K562 (cell line): ENCODE results near the gene SH3BGRL3. TPM values are rescaled to one million over a fixed set of nuclear protein-coding genes. Genes with fewer than 3 reads are reported as not detected.
A peak's percentile ranks its signal among the peaks of the same experiment; 100 is the strongest.

Source experiments
- CBX5 ChIP-seq: IDR thresholded peaks from 2 replicates; pipeline ENCODE4 v1.6.1; 2014; ENCODE audit warnings: low read depth, borderline replicate concordance
- DMBX1 ChIP-seq: fragments of 250-450 bp; sonication (Bioruptor Pico); IDR thresholded peaks from 2 replicates; pipeline ENCODE4 v1.8.0; 2022; ENCODE audit warnings: inconsistent platforms, mild to moderate bottlenecking, moderate library complexity, borderline replicate concordance
- DPF2 ChIP-seq: fragments of 450-650 bp; IDR thresholded peaks from 2 replicates; pipeline ENCODE4 v1.6.1; 2016
- ELF2 ChIP-seq: fragments of 250-450 bp; sonication (Bioruptor Pico); IDR thresholded peaks from 2 replicates; pipeline ENCODE4 v1.5.0; 2021; ENCODE audit warnings: mild to moderate bottlenecking
- FOXA3 ChIP-seq, 2 experiments: fragments of 450-650 bp in 1 of 2; sonication (generic) in 1 of 2; formaldehyde crosslinking; IDR thresholded peaks in 1 of 2; conservative IDR thresholded peaks in 1 of 2; 2 replicates each; pipeline versions ENCODE4 v1.4.0 to v1.8.0; 2020 to 2022; ENCODE audit warnings: mild to moderate bottlenecking in 2 of 2, missing genetic modification reagents in 1 of 2
- GTF2F1 ChIP-seq: IDR thresholded peaks from 2 replicates; pipeline ENCODE4 v1.6.1; 2011; ENCODE audit warnings: low read depth, low read length, improper control_type of control experiment
- HNRNPLL ChIP-seq: fragments of 200-400 bp; formaldehyde crosslinking; IDR thresholded peaks from 2 replicates; pipeline ENCODE4 v1.6.1; 2017; ENCODE audit warnings: low read length, low read depth, mild to moderate bottlenecking; ENCODE audit not compliant: poor library complexity, severe bottlenecking
- KLF1 ChIP-seq: fragments of 450-650 bp; IDR thresholded peaks from 2 replicates; pipeline ENCODE4 v1.6.1; 2016; ENCODE audit warnings: missing genetic modification characterization, missing compliant biosample characterization
- PURB ChIP-seq: sonication (generic); formaldehyde crosslinking; IDR thresholded peaks from 2 replicates; pipeline ENCODE4 v1.9.0; 2021; ENCODE audit warnings: low read depth, mild to moderate bottlenecking, missing genetic modification reagents
- ZNF551 ChIP-seq: fragments of 250-450 bp; sonication (Bioruptor Pico); IDR thresholded peaks from 2 replicates; pipeline ENCODE4 v1.5.0; 2021; ENCODE audit warnings: mild to moderate bottlenecking, moderate library complexity
- polyA plus RNA-seq, 8 experiments: library from polyadenylated mRNA; depleted of rRNA in 4 of 8; stranded (reverse) in 5 of 8; unstranded in 3 of 8; fragments of >200 nt; fragmentation: Nextera tagmentation in 2 of 8; fragmentation: Illumina TruSeq in 1 of 8; extraction: Ambion mirVana in 2 of 8; extraction: Trizol in 1 of 8; gene quantifications; 2 replicates each; pipeline versions ENCODE4 v1.2.1 to v1.2.3, GENCODE V29; 2011 to 2014; ENCODE audit warnings: inconsistent platforms in 1 of 8, missing spikeins in 1 of 8
- total RNA-seq, 7 experiments: library from RNA; depleted of rRNA in 6 of 7; stranded (reverse); fragments of >200 nt in 6 of 7; fragmentation: Illumina TruSeq in 2 of 7; extraction: Trizol in 2 of 7; gene quantifications; 2 replicates each; pipeline versions ENCODE4 v1.2.1 to v1.2.3, GENCODE V29; 2011 to 2021; ENCODE audit warnings: low replicate concordance in 1 of 7
- TF ChIP-seq, protein P1 (sequence below): IDR thresholded peaks from 3 replicates; pipeline ENCODE4 v1.6.1; 2011; ENCODE audit warnings: borderline replicate concordance, mild to moderate bottlenecking; ENCODE audit not compliant: insufficient read length, insufficient read depth
- TF ChIP-seq, protein P2 (sequence below), 2 experiments: fragments of 450-650 bp in 1 of 2; sonication (generic) in 1 of 2; formaldehyde crosslinking; conservative IDR thresholded peaks; 2 replicates each; pipeline versions ENCODE4 v1.4.0 to v1.8.1; 2020 to 2022; ENCODE audit warnings: mild to moderate bottlenecking in 1 of 2, missing genetic modification reagents in 1 of 2
- TF ChIP-seq, protein P3 (sequence below): sonication (generic); formaldehyde crosslinking; IDR thresholded peaks from 2 replicates; pipeline ENCODE4 v1.8.0; 2022; ENCODE audit warnings: missing genetic modification reagents, mild to moderate bottlenecking, moderate library complexity, borderline replicate concordance
- TF ChIP-seq, protein P4 (sequence below): sonication (generic); formaldehyde crosslinking; IDR thresholded peaks from 2 replicates; pipeline ENCODE4 v1.8.0; 2022; ENCODE audit warnings: mild to moderate bottlenecking, missing genetic modification reagents, borderline replicate concordance
- TF ChIP-seq, protein P5 (sequence below): fragments of 250-450 bp; sonication (Bioruptor Pico); IDR thresholded peaks from 2 replicates; pipeline ENCODE4 v1.4.0; 2020; ENCODE audit warnings: mild to moderate bottlenecking, moderate library complexity, borderline replicate concordance
- TF ChIP-seq, protein P6 (sequence below): fragments of 450-650 bp; formaldehyde crosslinking; IDR thresholded peaks from 2 replicates; pipeline ENCODE4 v1.4.0; 2020; ENCODE audit warnings: mild to moderate bottlenecking, moderate library complexity

SH3BGRL3 gene
- total and polyA plus RNA-seq, 9 of the 15 experiments (the other 6 are each of a cell fraction or from before 2014, with no cell fraction given), result 30.3 to 140 (median 54.2) TPM

DNA sequence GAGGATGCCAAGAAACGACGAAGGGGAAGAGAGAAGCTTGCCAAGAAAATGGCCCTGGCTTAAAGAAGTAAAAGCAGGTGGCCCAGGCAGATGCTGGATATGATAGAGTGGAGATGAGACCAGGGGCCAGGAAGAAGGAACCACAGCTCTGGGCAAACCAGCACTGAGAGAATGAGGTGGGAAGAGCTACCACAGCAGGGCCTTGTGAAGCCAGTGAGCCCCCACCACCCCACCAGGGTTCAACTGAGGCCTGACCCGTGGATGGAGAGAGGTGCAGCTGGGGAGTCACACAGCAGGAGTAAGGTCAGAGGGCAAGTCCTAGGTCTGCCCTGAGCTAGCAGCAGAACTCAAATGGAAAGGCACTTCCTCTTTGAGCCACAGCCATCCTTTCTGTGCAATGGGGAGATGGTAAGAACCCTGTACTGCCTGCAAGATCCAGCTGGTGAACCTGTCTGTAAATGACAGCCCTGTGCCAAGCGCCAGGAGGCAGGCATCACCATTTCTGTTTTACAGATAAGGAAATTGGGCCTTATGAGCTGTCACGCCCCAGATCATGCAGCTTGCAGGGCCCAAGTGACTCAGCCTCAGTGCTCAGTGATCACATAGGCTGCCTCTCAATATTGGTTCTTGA is 8.5 kb downstream of the SH3BGRL3 start (continued):
- TF ChIP-seq, protein P1, sequence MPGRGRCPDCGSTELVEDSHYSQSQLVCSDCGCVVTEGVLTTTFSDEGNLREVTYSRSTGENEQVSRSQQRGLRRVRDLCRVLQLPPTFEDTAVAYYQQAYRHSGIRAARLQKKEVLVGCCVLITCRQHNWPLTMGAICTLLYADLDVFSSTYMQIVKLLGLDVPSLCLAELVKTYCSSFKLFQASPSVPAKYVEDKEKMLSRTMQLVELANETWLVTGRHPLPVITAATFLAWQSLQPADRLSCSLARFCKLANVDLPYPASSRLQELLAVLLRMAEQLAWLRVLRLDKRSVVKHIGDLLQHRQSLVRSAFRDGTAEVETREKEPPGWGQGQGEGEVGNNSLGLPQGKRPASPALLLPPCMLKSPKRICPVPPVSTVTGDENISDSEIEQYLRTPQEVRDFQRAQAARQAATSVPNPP, result no peak
- TF ChIP-seq GTF2F1, result no peak
- no peak for TF ChIP-seq ZNF551 (CRISPR knock-in tag)
- peak; percentile 60; the same call in 1 of the 2 replicates for TF ChIP-seq DPF2
- 0 out of 2 replicates have a peak, but pooled peaks have one; percentile 21 for TF ChIP-seq KLF1 (tag)
- TF ChIP-seq, protein P2, sequence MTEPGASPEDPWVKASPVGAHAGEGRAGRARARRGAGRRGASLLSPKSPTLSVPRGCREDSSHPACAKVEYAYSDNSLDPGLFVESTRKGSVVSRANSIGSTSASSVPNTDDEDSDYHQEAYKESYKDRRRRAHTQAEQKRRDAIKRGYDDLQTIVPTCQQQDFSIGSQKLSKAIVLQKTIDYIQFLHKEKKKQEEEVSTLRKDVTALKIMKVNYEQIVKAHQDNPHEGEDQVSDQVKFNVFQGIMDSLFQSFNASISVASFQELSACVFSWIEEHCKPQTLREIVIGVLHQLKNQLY (CRISPR knock-in tag; conservative IDR thresholded peaks at IDR 0.05), result 0 out of 4 replicates have a peak, but pooled peaks of 1 of the 2 experiments have one; percentile 12
- no peak for TF ChIP-seq HNRNPLL
- TF ChIP-seq, protein P3, sequence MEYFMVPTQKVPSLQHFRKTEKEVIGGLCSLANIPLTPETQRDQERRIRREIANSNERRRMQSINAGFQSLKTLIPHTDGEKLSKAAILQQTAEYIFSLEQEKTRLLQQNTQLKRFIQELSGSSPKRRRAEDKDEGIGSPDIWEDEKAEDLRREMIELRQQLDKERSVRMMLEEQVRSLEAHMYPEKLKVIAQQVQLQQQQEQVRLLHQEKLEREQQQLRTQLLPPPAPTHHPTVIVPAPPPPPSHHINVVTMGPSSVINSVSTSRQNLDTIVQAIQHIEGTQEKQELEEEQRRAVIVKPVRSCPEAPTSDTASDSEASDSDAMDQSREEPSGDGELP, result peak; percentile 71
- no peak for TF ChIP-seq ELF2
- TF ChIP-seq, protein P4, sequence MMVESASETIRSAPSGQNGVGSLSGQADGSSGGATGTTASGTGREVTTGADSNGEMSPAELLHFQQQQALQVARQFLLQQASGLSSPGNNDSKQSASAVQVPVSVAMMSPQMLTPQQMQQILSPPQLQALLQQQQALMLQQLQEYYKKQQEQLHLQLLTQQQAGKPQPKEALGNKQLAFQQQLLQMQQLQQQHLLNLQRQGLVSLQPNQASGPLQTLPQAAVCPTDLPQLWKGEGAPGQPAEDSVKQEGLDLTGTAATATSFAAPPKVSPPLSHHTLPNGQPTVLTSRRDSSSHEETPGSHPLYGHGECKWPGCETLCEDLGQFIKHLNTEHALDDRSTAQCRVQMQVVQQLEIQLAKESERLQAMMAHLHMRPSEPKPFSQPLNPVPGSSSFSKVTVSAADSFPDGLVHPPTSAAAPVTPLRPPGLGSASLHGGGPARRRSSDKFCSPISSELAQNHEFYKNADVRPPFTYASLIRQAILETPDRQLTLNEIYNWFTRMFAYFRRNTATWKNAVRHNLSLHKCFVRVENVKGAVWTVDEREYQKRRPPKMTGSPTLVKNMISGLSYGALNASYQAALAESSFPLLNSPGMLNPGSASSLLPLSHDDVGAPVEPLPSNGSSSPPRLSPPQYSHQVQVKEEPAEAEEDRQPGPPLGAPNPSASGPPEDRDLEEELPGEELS (CRISPR knock-in tag), result no peak
- TF ChIP-seq, protein P5, sequence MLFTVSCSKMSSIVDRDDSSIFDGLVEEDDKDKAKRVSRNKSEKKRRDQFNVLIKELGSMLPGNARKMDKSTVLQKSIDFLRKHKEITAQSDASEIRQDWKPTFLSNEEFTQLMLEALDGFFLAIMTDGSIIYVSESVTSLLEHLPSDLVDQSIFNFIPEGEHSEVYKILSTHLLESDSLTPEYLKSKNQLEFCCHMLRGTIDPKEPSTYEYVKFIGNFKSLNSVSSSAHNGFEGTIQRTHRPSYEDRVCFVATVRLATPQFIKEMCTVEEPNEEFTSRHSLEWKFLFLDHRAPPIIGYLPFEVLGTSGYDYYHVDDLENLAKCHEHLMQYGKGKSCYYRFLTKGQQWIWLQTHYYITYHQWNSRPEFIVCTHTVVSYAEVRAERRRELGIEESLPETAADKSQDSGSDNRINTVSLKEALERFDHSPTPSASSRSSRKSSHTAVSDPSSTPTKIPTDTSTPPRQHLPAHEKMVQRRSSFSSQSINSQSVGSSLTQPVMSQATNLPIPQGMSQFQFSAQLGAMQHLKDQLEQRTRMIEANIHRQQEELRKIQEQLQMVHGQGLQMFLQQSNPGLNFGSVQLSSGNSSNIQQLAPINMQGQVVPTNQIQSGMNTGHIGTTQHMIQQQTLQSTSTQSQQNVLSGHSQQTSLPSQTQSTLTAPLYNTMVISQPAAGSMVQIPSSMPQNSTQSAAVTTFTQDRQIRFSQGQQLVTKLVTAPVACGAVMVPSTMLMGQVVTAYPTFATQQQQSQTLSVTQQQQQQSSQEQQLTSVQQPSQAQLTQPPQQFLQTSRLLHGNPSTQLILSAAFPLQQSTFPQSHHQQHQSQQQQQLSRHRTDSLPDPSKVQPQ (CRISPR knock-in tag), result no peak
- 0 out of 4 replicates have a peak, but pooled peaks of 1 of the 2 experiments have one; percentile 14 for TF ChIP-seq FOXA3 (CRISPR knock-in tag; conservative IDR thresholded peaks at IDR 0.05 in 1 of 2, IDR thresholded peaks at IDR 0.05 in 1 of 2)
- no peak for TF ChIP-seq PURB
- TF ChIP-seq, protein P6, sequence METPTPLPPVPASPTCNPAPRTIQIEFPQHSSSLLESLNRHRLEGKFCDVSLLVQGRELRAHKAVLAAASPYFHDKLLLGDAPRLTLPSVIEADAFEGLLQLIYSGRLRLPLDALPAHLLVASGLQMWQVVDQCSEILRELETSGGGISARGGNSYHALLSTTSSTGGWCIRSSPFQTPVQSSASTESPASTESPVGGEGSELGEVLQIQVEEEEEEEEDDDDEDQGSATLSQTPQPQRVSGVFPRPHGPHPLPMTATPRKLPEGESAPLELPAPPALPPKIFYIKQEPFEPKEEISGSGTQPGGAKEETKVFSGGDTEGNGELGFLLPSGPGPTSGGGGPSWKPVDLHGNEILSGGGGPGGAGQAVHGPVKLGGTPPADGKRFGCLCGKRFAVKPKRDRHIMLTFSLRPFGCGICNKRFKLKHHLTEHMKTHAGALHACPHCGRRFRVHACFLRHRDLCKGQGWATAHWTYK (CRISPR knock-in tag), result peak; percentile 54; the same call in 1 of the 2 replicates
- peak; percentile 53; the same call in 1 of the 2 replicates for TF ChIP-seq DMBX1 (CRISPR knock-in tag)
- TF ChIP-seq CBX5, result no peak
